Activated CD4-positive, CD25-positive, alpha-beta regulatory T cell treated with anti-CD3 and anti-CD28 coated beads, Interleukin-2, amount 50 U/mL, for 24 hours (primary cell): Measurements from ENCODE around the gene PPP1R14D.
A peak's percentile ranks its signal among the peaks of the same experiment; 100 is the strongest.

Experiments
- ATAC-seq, 2 donors: fragments of 150-1000 bp; cut with Tn5 transposase; one replicate each; pipeline ENCODE4 v1.10.0; 2021; ENCODE audit warnings: mild to moderate bottlenecking in 1 of 2, moderate library complexity in 1 of 2

PPP1R14D gene

DNA sequence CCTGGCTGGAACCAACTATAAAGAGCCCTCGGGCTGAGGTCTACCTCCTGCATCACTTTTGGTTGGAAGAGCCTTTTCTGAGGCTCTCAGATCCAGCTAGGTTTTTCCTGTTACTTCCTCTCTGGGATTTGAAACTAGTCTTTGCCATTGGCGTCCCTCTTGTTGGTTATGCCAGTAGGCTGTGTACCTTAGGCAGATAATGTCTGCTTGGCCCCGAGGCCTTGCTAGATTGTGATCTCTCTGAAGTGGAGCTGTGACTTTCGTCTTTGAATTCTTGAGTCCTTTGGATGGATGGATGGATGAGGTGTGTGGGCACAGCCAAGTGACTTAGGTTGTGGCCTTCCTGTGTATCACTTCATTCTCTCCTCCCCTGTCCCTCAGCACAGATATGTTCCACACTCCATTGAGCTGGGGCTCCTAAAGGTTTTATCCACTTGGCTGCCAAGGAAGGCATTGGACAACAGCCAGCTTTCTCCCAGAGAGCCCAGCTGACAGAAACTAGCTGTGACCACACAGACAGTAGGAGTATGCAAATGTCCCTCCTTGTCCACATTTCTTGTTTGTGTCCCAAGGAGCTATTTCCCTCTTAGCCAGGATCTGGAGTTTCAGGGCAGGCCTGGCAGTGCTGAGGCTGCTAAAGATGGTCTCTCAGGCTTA, 13.3 kb downstream of the PPP1R14D start:
- ATAC-seq, result no peak

DNA sequence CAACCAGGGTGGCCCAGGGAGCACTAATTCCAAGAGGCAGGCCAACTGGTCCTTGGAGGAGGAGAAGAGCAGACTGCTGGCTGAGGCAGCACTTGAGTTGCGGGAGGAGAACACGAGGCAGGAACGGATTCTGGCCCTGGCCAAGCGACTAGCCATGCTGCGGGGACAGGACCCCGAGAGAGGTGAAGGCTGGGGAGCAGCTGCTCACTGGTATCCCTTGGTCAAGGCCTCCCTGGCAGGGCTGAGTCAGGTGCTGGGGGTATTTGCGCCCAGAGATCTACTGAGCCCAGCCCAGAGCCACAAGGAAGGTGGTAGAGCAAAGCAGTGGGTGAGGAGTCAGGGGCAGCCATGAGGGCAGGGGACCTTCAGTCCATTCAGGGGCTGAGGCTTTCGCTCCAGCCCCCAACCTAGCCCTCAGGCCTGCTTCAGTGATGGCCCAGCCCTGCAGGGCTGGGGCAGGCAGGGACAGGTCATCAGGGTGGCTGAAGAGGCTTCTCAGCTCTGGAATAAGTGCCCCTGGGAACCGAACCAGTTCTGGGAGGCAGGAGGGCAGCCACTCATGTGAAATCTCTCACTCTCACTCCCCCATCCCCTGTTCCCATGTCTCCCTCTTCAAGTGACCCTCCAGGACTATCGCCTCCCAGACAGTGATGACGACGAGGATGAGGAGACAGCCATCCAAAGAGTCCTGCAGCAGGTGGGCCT, 15.6 kb downstream of the PPP1R14D start:
- no peak for ATAC-seq

DNA sequence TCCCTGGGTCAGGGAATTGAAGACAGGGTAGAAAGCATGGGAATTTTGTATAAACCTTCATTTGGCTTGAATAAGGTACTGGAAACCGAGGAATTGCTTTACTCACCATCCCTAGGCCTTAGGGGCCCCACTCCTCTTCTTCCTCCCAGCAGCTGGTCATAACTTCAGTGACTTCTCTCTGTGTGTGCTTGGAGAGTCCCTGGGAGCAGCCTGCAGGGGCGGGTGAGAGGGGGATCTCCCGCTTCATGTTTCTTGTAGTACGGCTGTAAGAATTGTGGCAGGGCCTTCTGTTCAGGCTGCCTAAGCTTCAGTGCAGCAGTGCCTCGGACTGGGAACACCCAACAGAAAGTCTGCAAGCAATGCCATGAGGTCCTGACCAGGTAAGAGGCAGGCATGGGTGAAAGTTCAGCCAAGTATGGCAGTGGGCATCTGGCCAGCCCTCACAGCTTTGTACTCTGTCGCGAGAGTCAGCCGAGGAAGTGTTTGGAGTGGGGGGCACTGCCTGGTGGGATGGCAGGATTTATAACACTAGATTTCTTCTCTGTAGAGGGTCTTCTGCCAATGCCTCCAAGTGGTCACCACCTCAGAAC, 19.6 kb downstream of the PPP1R14D start:
- ATAC-seq, result no peak

DNA sequence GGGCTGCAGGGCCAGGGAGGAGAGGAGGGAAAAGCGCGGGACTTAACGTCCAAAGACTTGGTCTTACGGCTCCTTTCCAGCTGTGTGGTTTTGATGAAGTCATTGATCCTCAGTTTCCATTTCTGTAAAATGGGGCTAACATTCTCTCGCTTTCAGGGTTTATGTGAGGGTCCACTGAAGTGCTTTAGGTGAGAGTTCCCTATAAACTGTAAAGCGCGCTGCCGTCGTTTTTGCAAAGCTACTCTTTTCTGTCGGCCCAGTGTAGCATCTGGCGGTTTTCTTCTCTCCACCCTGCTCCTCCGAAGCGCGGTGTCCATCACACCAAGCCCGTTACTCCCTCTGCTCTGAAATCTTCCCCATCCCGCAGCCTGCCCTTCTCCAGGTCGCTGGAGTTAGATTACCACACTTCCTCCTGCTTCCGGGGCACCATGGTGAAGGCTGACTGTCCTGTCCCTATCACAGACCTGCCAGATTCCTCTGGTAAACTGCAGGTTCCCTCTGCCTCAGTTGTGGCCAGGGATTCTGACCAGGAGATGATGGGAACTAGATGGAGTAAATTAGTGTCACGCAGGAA, 20.5 kb downstream of the PPP1R14D start:
- ATAC-seq, result no peak

DNA sequence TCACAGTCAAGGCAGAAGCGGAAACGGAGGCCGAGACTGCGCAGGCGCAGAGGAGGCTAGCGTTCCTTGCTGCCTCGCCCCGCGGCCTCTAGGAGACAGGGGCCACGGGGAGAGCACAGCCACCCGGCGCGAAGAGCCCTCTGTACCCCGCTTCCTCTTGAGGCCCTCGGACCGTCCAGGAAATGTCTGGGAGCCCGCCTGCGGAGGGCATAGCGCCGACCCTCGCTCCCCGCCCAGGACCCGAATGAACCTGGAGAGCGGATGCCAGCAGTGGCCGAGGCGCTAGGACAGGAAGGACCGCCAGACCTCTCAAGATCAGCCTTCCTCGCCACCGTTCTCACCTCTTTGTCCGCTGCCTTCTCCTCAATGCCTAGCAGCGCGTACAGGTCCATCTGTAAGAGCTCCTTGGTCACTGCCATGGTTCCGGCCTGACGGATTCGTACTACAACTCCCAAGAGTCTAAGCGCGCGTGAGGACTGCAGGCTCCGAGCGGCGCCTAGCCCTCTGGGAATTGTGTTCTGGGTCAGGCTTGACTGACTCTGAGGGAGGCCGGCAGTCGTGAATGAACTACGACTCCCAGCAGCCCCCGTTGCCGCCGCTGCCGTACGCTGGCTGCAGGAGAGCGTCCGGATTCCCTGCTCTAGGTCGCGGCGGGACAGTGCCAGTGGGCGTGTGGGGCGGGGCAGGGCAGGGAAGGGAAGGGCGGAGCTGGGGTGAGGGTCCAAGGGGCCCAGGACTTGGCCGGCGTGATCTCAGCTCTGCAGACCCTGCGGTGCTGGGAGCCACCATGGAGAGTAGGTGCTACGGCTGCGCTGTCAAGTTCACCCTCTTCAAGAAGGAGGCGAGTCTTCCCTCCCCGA, 21.2 kb downstream of the PPP1R14D start, which contains the start of the genes DNAJC17 and ZFYVE19:
TSS of gene DNAJC17 (minus strand) at position 446 of the 860 bp plus-strand sequence. CDS start at position 419, 27 bp downstream.
TSS of gene ZFYVE19 (plus strand) at position 62 of the 860 bp plus-strand sequence. CDS start at position 563, 501 bp downstream.
- ATAC-seq, result peak; percentile 97 to 98

- peak in 1 of 2 donors; percentile 0 for ATAC-seq
Measured at GRCh38 chr15:40806672-40807027, 21.9 kb downstream of the PPP1R14D start.

DNA sequence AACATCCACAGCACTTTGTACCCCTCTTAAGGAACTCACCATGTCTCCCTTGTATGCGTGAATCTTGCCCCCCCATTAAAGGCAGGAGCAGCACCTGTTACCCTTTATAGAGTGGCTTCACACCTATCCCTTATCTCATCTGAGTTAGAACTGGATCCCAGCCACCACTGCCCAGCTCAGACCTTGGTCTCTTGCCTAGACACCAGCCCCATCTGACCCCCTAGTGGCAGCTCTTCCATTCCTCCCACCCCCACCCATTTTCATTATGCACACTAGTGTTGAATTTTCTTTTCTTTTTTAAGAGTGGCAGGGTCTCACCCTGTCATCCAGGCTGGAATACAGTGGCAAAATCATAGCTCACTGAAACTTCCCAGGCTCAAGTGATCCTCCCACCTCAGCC, 24.8 kb downstream of the PPP1R14D start:
- ATAC-seq, result no peak

- no peak for ATAC-seq
Measured at GRCh38 chr15:40803076-40803475, 25.4 kb downstream of the PPP1R14D start.

- ATAC-seq, result no peak
Measured at GRCh38 chr15:40799523-40799922, 29.0 kb downstream of the PPP1R14D start.

- ATAC-seq, result no peak
Measured at GRCh38 chr15:40796512-40796911, 32.0 kb downstream of the PPP1R14D start.

DNA sequence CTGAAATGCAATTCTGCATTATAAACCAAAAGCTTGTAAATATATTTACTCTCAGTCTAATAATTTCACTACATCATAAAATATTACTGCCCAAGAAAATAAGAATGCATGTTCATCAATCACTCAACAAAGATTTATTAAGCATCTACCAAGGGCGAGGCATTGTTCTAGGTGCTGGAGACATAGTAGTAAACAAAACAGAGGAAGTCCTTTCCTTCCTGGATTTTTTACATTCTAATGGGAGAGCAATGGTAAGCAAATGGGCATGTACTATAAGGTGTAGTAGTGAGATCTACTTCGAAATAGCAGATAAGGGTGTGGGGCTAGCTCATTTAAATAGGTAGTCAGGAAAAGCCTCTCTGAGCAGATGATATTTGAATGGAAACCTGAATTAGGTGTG, 32.5 kb downstream of the PPP1R14D start:
- no peak for ATAC-seq

GRCh38 chr15:40793216-40793989, 35.1 kb downstream of the PPP1R14D start:
- ATAC-seq, result peak; percentile 47 to 51

DNA sequence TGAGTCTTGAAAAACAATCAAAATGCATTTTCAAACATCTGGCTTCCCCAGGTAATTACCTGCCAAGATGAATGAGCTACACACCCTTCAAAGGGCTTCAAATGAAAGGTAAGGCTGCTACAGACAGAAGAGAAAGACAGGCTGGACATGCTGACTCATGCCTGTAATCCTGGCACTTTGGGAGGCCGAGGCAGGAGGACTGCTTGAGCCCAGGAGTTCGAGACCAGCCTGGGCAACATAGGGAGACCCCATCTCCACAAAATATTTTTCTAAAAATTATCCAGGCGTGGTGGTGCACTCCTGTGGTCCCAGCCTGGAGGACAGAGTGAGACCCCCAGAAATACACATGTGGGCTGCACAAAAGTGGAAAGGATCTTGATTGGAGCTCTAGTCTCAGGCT, 36.1 kb downstream of the PPP1R14D start:
- ATAC-seq, result no peak

- no peak for ATAC-seq
Measured at GRCh38 chr15:40790718-40791117, 37.8 kb downstream of the PPP1R14D start.

DNA sequence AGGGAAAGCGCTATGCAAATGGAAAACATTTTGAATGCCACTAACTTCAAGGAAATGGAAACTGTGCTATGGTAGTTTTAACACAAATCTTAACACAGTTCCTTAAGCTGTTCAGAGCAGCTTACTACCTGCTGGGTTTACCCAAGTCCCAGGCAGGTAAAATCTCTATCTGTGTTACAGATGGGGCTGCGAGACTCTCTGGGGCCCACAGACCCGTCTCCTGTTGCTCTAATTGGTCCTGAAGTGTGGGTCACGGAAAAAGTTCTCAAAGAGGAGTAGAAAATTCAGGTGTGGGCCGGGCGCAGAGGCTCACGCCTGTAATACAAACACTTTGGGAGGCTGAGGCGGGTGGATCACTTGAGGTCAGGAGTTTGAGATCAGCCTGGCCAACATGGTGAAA, 38.5 kb downstream of the PPP1R14D start:
- ATAC-seq, result no peak

DNA sequence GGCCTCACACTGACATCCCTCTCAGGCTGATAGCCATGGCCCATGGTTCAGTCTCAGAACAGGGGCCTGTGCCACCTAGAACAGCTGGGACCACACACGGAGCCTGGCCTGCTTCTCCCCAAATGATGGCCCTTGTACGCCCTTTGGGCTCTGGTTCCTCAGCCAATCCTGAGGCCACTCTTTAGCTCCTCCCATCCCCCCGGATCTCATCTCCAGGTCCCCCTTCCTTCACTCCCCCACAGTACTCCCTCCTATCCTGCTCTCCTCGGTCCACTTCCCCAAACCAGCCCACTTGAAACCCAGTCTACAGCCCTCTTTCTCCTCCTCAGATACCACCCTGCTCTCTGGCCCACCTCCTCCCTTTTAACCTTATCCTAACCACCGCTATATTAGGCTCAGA, 39.4 kb downstream of the PPP1R14D start:
- ATAC-seq, result no peak

DNA sequence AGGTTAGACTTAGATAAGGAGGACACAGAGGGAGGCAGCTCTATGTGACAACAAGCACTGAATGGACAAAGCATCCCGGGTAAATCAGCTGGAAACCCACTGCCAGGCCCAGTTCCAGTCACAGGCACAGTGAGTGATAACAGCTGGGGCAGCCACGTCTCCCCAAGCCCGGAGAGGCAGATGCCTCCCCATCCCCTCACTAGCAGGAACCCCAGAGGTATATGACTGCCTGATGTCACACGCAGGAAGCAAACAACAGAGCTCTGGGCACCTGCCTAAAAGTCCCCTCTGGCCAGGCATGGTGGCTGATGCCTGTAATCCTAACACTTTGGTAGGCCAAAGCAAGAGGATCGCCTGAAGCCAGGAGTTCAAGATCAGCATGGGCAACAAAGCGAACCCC, 40.5 kb downstream of the PPP1R14D start:
- peak in 1 of 2 donors; percentile 13 for ATAC-seq

DNA sequence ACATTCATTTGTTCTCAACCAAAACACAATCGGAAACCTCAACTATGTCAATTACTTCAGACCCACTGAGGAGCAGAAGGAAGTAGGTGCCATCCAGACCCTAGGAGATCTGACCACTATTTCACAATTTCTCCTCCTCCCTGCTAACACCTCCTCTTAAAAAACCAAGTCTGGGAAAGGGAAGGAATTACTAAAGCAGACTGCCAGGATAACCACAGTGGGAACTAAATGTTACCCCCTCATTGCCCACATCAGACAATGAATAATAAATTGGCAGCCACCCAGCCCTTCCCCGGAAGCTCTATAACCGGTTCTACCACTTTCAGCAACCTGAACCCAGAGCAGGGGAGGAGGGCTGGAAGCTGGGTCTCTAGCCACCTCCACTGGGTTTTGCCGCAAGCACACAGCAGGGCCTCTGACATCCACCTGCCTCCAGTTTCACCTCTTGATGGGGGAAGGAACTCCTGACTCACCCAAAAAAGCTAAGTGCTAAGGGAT, 41.1 kb downstream of the PPP1R14D start:
- peak; percentile 85 to 86 for ATAC-seq

DNA sequence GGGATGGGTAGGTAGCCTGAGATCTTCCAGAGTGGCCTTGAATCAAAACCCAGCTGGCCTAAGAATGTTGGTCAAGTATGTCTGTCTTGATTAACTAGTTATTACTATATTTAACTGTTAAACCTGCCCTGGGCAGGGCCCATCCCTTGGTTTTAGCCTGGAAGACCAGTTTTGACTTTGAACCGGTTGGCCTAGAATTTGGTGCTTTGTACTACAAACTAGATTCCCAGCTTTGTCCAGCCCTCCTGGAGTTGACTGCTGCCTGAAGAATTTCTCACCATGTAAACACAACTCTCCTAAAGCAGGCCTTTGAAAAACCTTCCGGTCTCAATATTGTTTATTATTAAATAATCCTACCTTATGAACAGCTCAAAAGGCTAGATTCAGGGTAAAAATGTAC, 42.7 kb downstream of the PPP1R14D start:
- no peak for ATAC-seq

GRCh38 chr15:40785164-40785563, 43.3 kb downstream of the PPP1R14D start:
- ATAC-seq, result no peak

- peak; percentile 90 to 93 for ATAC-seq
Measured at GRCh38 chr15:40782609-40783227, 45.8 kb downstream of the PPP1R14D start.
